T-helper 1 cell (primary cell): Measurements from ENCODE around the gene OR2D3.
"Not testable (repeated sequence)": the region's sequence is repeated elsewhere in the genome, so short reads cannot be mapped to it uniquely, and the experiment has no call there.

Source experiments
- DNase-seq, 5 donors: peaks; one replicate each; pipeline ENCODE4 v3.0.0-alpha.2; 2012 to 2020
- total RNA-seq, 4 donors: gene quantifications; one replicate each; lab custom pipeline; 2026; lab: John Stamatoyannopoulos, UW

Gene OR2D3, protein sequence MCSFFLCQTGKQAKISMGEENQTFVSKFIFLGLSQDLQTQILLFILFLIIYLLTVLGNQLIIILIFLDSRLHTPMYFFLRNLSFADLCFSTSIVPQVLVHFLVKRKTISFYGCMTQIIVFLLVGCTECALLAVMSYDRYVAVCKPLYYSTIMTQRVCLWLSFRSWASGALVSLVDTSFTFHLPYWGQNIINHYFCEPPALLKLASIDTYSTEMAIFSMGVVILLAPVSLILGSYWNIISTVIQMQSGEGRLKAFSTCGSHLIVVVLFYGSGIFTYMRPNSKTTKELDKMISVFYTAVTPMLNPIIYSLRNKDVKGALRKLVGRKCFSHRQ
- total RNA-seq, result 0 reads per million in 4 donors

DNA sequence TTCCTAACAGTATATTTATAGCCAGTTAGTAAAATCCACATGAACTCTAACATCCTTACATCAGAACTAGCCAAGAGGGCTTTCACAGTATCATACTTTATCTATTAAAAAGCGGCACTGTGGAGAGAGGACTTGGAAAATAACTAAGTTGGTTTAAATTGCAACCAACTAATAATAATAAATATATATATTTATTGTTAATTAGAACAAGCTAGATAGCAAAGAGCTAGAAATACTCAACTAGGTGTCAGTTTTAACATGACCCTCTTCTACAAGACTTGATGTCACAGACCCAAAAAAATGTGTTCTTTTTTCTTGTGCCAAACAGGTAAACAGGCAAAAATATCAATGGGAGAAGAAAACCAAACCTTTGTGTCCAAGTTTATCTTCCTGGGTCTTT, at the start of gene OR2D3:
Gene OR2D3 (plus strand): TSS at position 301 of the 400 bp plus-strand sequence. CDS start 0 bp downstream, at position 301.
- DNase-seq, result no peak

GRCh38 chr11:6871278-6871677, 49.5 kb upstream of the OR2D3 start:
- DNase-seq, result no peak

- no peak for DNase-seq
Measured at GRCh38 chr11:6875761-6876160, 45.0 kb upstream of the OR2D3 start.

- DNase-seq, result no peak
Measured at GRCh38 chr11:6876325-6876724, 44.5 kb upstream of the OR2D3 start, which contains the start of gene OR10A4. Gene OR10A4 (plus strand): TSS chr11:6876625. CDS start chr11:6876648, 23 bp downstream.

DNA sequence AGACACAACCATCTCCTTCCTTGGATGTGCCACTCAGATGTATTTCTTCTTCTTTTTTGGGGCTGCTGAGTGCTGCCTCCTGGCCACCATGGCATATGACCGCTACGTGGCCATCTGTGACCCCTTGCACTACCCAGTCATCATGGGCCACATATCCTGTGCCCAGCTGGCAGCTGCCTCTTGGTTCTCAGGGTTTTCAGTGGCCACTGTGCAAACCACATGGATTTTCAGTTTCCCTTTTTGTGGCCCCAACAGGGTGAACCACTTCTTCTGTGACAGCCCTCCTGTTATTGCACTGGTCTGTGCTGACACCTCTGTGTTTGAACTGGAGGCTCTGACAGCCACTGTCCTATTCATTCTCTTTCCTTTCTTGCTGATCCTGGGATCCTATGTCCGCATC, 43.9 kb upstream of the OR2D3 start:
- no peak for DNase-seq

DNA sequence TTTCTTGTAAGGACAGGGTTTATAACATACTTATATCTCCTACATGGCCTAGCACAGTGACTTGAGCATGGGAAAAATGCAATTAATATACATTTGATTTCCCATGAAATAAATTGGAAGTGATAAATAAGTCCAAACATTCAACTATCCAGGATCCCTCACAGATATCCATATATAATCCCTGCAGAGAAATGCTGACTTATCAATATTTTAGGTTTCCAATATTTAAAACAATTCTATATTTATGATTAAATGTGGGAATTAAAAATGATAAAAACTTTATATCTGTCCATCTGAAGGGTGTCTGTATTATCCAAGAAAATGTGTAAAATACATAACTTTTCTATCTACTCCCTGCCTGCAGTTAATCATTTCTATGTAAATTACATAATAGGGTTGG, 38.1 kb upstream of the OR2D3 start:
- no peak for DNase-seq

- DNase-seq, result not testable (repeated sequence)
Measured at GRCh38 chr11:6887711-6888110, 33.1 kb upstream of the OR2D3 start.

GRCh38 chr11:6888830-6889229, 32.0 kb upstream of the OR2D3 start:
- no peak for DNase-seq

GRCh38 chr11:6889835-6890234, 31.0 kb upstream of the OR2D3 start:
- no peak for DNase-seq

GRCh38 chr11:6892400-6892799, 28.4 kb upstream of the OR2D3 start, which contains the start of gene OR2D2:
Gene OR2D2 (minus strand): TSS chr11:6892500. CDS start chr11:6892500, 0 bp downstream.
- DNase-seq, result no peak

GRCh38 chr11:6894097-6894496, 26.7 kb upstream of the OR2D3 start:
- no peak for DNase-seq

DNA sequence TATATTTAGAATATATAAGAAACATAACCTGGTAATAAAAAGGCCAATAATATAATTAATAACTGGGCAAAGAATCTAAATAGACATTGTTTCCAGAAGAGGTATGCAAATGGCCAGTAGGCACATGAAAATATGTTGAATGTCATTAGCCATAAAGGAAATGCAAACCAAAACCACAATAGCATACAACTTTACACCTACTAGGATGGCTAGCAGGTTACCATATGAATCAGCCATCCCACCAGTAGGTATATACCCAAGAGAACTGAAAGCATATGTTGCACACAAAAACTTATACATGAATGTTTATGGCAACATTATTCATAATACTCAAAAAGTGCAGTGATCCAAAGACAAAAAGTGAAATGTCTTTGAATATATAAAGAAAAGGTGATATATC, 25.8 kb upstream of the OR2D3 start:
- DNase-seq, result peak in 1 of 5 donors; percentile 30

DNA sequence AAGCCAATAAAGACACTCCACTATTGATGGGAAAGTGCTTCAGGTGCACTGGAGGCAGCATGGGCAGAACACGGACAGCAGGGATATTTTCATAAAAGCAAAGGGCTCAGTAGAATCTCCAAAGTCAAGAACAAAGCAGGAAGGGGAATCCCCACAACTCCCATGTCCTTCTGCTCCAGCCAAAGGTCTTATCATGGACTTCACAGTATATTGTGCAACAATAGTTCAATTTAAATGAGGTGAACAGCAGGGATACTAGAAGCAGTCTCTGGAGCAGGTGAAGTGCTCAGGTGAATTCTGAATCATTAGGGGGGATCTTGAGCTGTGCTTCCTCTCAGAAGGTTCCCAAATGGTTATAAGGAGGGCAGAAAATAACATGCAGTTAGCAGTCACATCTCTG, 21.9 kb upstream of the OR2D3 start:
- DNase-seq, result no peak

GRCh38 chr11:6900327-6900999, 20.3 kb upstream of the OR2D3 start:
- no peak for DNase-seq

- not testable (repeated sequence) for DNase-seq
Measured at GRCh38 chr11:6904804-6905203, 16.0 kb upstream of the OR2D3 start.

DNA sequence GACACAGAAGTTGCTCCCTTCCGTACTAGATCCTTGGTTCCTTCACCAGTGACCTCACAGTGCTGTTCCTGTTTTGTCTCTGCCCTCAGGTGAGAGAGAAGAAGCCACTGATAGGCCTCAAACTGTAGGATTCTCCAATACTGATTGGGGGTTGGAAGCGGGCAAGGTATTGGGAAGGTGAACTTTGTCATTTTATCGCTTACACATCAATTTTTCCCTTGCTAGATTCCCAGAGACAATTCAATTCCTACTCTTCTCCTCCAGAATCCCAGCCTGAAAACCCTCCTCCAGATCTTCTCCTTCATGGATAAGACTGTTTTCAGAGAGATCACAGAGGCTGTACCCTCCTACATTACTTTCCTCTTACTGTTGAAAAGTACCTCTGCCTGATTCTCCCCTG, 9.4 kb upstream of the OR2D3 start:
- no peak for DNase-seq

DNA sequence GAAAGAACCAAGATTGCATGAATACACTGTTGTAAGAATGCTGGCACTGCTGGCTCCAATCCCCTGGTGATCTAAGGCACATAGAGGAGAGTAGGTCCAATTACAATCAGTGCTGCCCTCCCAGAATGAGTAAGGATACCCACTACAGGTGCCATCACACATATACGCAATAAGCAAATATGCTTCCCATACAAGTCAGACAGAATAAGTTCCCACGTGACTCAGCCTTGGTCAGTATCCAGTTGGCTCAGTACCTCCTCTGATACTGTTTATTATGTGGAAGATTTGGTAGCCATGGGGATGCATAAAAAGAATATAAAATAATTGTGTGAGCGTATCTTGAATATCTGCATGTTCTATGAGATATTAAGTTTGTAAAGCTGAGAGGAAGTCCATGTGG, 8.9 kb upstream of the OR2D3 start:
- no peak for DNase-seq

- no peak for DNase-seq
Measured at GRCh38 chr11:6919698-6920097, 1.1 kb upstream of the OR2D3 start.

- no peak for DNase-seq
Measured at GRCh38 chr11:6925007-6925577, 4.3 kb downstream of the OR2D3 start.

- no peak for DNase-seq
Measured at GRCh38 chr11:6925636-6926207, 4.9 kb downstream of the OR2D3 start.

- DNase-seq, result peak in 1 of 5 donors; percentile 63
Measured at GRCh38 chr11:6926208-6927029, 5.6 kb downstream of the OR2D3 start, which contains the start of gene ZNF215. Gene ZNF215 (plus strand): TSS chr11:6926426. CDS start chr11:6932273, 5,847 bp downstream.

- no peak for DNase-seq
Measured at GRCh38 chr11:6927030-6927617, 6.3 kb downstream of the OR2D3 start.
